Measurements from ENCODE around the gene ASB2.

Gene ASB2

GRCh38 chr14:93960774-93961438 lies 15.5 kb downstream of the ASB2 start:
- DNase-seq: no peak

- no peak for DNase-seq
These were observed 16.3 kb downstream of the ASB2 start for GRCh38 chr14:93960108-93960475.

GRCh38 chr14:93959239-93960107 lies 16.9 kb downstream of the ASB2 start:
- DNase-seq: peak; percentile 93

GRCh38 chr14:93958567-93959238 lies 17.7 kb downstream of the ASB2 start:
- no peak for DNase-seq

- no peak for DNase-seq
These were observed 18.4 kb downstream of the ASB2 start for GRCh38 chr14:93957751-93958566.

- DNase-seq: no peak
These were observed 19.0 kb downstream of the ASB2 start for GRCh38 chr14:93957333-93957710.

- no peak for DNase-seq
These were observed 19.6 kb downstream of the ASB2 start for GRCh38 chr14:93956514-93957332.

GRCh38 chr14:93955850-93956481 lies 20.4 kb downstream of the ASB2 start:
- no peak for DNase-seq

- DNase-seq: peak; percentile 65
These were observed 21.2 kb downstream of the ASB2 start for GRCh38 chr14:93954900-93955849.

GRCh38 chr14:93954516-93954830 lies 21.9 kb downstream of the ASB2 start:
- no peak for DNase-seq

GRCh38 chr14:93953739-93954515 lies 22.4 kb downstream of the ASB2 start:
- peak; percentile 36 for DNase-seq

GRCh38 chr14:93953263-93953662 lies 23.1 kb downstream of the ASB2 start:
- DNase-seq: peak; percentile 32

GRCh38 chr14:93952829-93953228 lies 23.5 kb downstream of the ASB2 start:
- peak; percentile 58 for DNase-seq

- DNase-seq: peak; percentile 26
These were observed 24.5 kb downstream of the ASB2 start for GRCh38 chr14:93951635-93952540.

GRCh38 chr14:93950948-93951634 lies 25.3 kb downstream of the ASB2 start:
- no peak for DNase-seq

- DNase-seq: no peak
These were observed 26.8 kb downstream of the ASB2 start for GRCh38 chr14:93949511-93950075.

- DNase-seq: no peak
These were observed 29.1 kb downstream of the ASB2 start for GRCh38 chr14:93947282-93947681.

All from RPMI8226 (cell line).